Caco-2 (cell line): Measurements from ENCODE around the gene TXNL4B. TPM values are rescaled to one million over a fixed set of nuclear protein-coding genes. Genes with fewer than 3 reads are reported as not detected.

Experiments used
- BruUV-seq: library from RNA; stranded (reverse); fragments of 400-500 nt; replicated peaks from 2 replicates; lab custom pipeline; 2021; lab: Mats Ljungman, UMichigan
- CTCF ChIA-PET: fragments of 300-600 bp; sonication (Branson Sonifier 250); formaldehyde crosslinking; loops from one replicate; lab custom pipeline; 2022; ENCODE audit warnings: antibody characterized with exemption; lab: Charles Lee
- POLR2A ChIA-PET: fragments of 300-600 bp; sonication (Branson Sonifier 250); formaldehyde crosslinking; loops from one replicate; lab custom pipeline; 2022; ENCODE audit warnings: antibody characterized with exemption; lab: Charles Lee
- DNase-seq, 2 experiments: peaks; one replicate each; pipeline versions ENCODE4 v3.0.0 to v3.0.0-alpha.2; 2020 to 2022
- H3K27me3 ChIP-seq: replicated peaks from 2 replicates; pipeline ENCODE4 v1.6.0; 2011; ENCODE audit warnings: low read length; ENCODE audit not compliant: control insufficient read depth, insufficient read depth
- H3K36me3 ChIP-seq: 2 replicates; pipeline ENCODE4 v1.5.1; 2011; ENCODE audit warnings: low read length; ENCODE audit not compliant: control insufficient read depth, insufficient read depth
- H3K4me1 ChIP-seq: fragments of 250-450 bp; sonication (Bioruptor Pico); 2 replicates; pipeline ENCODE4 v1.5.1; 2020; ENCODE audit warnings: mild to moderate bottlenecking
- H3K4me3 ChIP-seq: 2 replicates; pipeline ENCODE4 v1.5.1; 2011; ENCODE audit warnings: low read depth, mild to moderate bottlenecking, control low read depth, low read length
- H3K9me3 ChIP-seq: fragments of 250-450 bp; sonication (Bioruptor Pico); 2 replicates; pipeline ENCODE4 v1.5.1; 2020; ENCODE audit warnings: mild to moderate bottlenecking, moderate library complexity
- H3K27ac Mint-ChIP-seq: one replicate; pipeline ENCODE4 v1.8.0; 2022; ENCODE audit warnings: mixed read lengths; ENCODE audit not compliant: unreplicated experiment
- H3K27me3 Mint-ChIP-seq: one replicate; pipeline ENCODE4 v1.8.0; 2022; ENCODE audit warnings: mixed read lengths; ENCODE audit not compliant: insufficient read depth, unreplicated experiment
- H3K36me3 Mint-ChIP-seq: one replicate; pipeline ENCODE4 v1.8.0; 2022; ENCODE audit warnings: mild to moderate bottlenecking, mixed read lengths; ENCODE audit not compliant: insufficient read depth, unreplicated experiment
- H3K4me1 Mint-ChIP-seq: one replicate; pipeline ENCODE4 v1.8.0; 2022; ENCODE audit warnings: low read depth, mixed read lengths; ENCODE audit not compliant: unreplicated experiment
- H3K4me3 Mint-ChIP-seq: one replicate; pipeline ENCODE4 v1.8.0; 2022; ENCODE audit warnings: mild to moderate bottlenecking, moderate library complexity, mixed read lengths; ENCODE audit not compliant: unreplicated experiment
- H3K9me3 Mint-ChIP-seq: one replicate; pipeline ENCODE4 v1.8.0; 2022; ENCODE audit warnings: mixed read lengths; ENCODE audit not compliant: unreplicated experiment
- CTCF ChIP-seq, 2 experiments: fragments of 200-600 bp in 1 of 2; IDR thresholded peaks; 1 replicate in 1 of 2; 2 replicates in 1 of 2; pipeline versions ENCODE4 v1.5.1 to v1.8.0; 2011 to 2022; ENCODE audit warnings: antibody characterized with exemption in 1 of 2, control low read depth in 1 of 2, inconsistent platforms in 1 of 2, low read depth in 1 of 2, low read length in 1 of 2, mild to moderate bottlenecking in 1 of 2, moderate library complexity in 1 of 2; ENCODE audit not compliant: insufficient read depth in 1 of 2, severe bottlenecking in 1 of 2, unreplicated experiment in 1 of 2
- intact Hi-C: fragments of 100-400 bp; cut with micrococcal nuclease; formaldehyde crosslinking; loops from one replicate; pipeline ENCODE4 v1.10.0; 2022; ENCODE audit not compliant: unreplicated experiment
- total RNA-seq: library from RNA; stranded (reverse); gene quantifications from 2 replicates; pipeline ENCODE4 v1.2.3, GENCODE V29; 2022

Gene TXNL4B
- total RNA-seq, 1 experiment from 2014 or later = 17.9 TPM

GRCh38 chr16:72043058-72043457, 50.4 kb downstream of the TXNL4B start:
- Mint-ChIP-seq H3K4me3 (no peak overlapping the region), H3K27me3 (peaks cover 4% of the 10 kb centered on the region), H3K9me3 (no peaks in the 10 kb centered on the region), H3K27ac (no peak overlapping the region), H3K4me1 (no peaks in the 10 kb centered on the region), H3K36me3 (no peaks in the 10 kb centered on the region)
- BruUV-seq = no TSS peak
- intact Hi-C loops = no loop called here
- Histone ChIP-seq H3K27me3 (no peaks in the 10 kb centered on the region), H3K36me3 (no peaks in the 10 kb centered on the region), H3K4me3 (no peak overlapping the region), H3K9me3 (no peaks in the 10 kb centered on the region), H3K4me1 (no peaks in the 10 kb centered on the region)
- ChIA-PET CTCF (no interaction called here), POLR2A (no interaction called here)
- DNase-seq = no peak
- no peak for TF ChIP-seq CTCF (IDR thresholded peaks at IDR 0.05; ENCODE audit: insufficient read depth in 1 of 2, low read depth in 1 of 2, low read length in 1 of 2, severe bottlenecking in 1 of 2, unreplicated experiment in 1 of 2)

GRCh38 chr16:72042157-72042660, 51.2 kb downstream of the TXNL4B start:
- POLR2A ChIA-PET = no interaction called here
- Histone ChIP-seq H3K27me3 (no peaks in the 10 kb centered on the region), H3K36me3 (no peaks in the 10 kb centered on the region), H3K4me1 (no peaks in the 10 kb centered on the region), H3K4me3 (no peak overlapping the region), H3K9me3 (peaks cover 4% of the 10 kb centered on the region; the same call in 1 of the 2 replicates)
- no peak for DNase-seq
- CTCF ChIA-PET = no interaction called here
- Mint-ChIP-seq H3K27me3 (peaks cover 4% of the 10 kb centered on the region), H3K36me3 (no peaks in the 10 kb centered on the region), H3K9me3 (no peaks in the 10 kb centered on the region), H3K4me3 (no peak overlapping the region), H3K4me1 (no peaks in the 10 kb centered on the region), H3K27ac (no peak overlapping the region)
- intact Hi-C loops = no loop called here
- no peak for TF ChIP-seq CTCF (IDR thresholded peaks at IDR 0.05; ENCODE audit: insufficient read depth in 1 of 2, low read depth in 1 of 2, low read length in 1 of 2, severe bottlenecking in 1 of 2, unreplicated experiment in 1 of 2)
- BruUV-seq = no TSS peak

- no peaks in the 10 kb centered on the region for H3K27me3 ChIP-seq
- Mint-ChIP-seq H3K27ac (no peak overlapping the region), H3K4me1 (no peaks in the 10 kb centered on the region), H3K36me3 (no peaks in the 10 kb centered on the region), H3K27me3 (no peaks in the 10 kb centered on the region), H3K9me3 (no peaks in the 10 kb centered on the region), H3K4me3 (no peak overlapping the region)
- no TSS peak for BruUV-seq
- intact Hi-C loops = no loop called here
- no peak for TF ChIP-seq CTCF (IDR thresholded peaks at IDR 0.05; ENCODE audit: insufficient read depth in 1 of 2, low read depth in 1 of 2, low read length in 1 of 2, severe bottlenecking in 1 of 2, unreplicated experiment in 1 of 2)
- H3K4me1 ChIP-seq = no peaks in the 10 kb centered on the region
- CTCF ChIA-PET = no interaction called here
- DNase-seq = no peak
- H3K36me3 ChIP-seq = no peaks in the 10 kb centered on the region
- no peak overlapping the region for H3K4me3 ChIP-seq
- H3K9me3 ChIP-seq = peaks cover 4% of the 10 kb centered on the region; the same call in 1 of the 2 replicates
- POLR2A ChIA-PET = no interaction called here
Observed at GRCh38 chr16:72036098-72036497, 57.3 kb downstream of the TXNL4B start.

Other genes starting within 250 kb of the TXNL4B start
- 40.6 and 44.8 TPM in 2 replicates for gene ATXN1L, start 247.6 kb downstream of the TXNL4B start, total RNA-seq
- 16.3 and 16.9 TPM in 2 replicates for gene ZNF821, start 209.4 kb downstream of the TXNL4B start, total RNA-seq
- gene IST1, start 198.1 kb downstream of the TXNL4B start, total RNA-seq = 310 and 331 TPM in 2 replicates
- gene PKD1L3, start 93.2 kb downstream of the TXNL4B start, total RNA-seq = not detected in 2 replicates
- 21.6 and 23.0 TPM in 2 replicates for gene DHODH, start 84.9 kb downstream of the TXNL4B start, total RNA-seq
- 0.61 and 1.3 TPM in 2 replicates for gene HP, start 39.1 kb downstream of the TXNL4B start, total RNA-seq
- not detected in 2 replicates for gene HPR, start 30.4 kb downstream of the TXNL4B start, total RNA-seq
- 89.1 and 92.1 TPM in 2 replicates for gene DHX38, start 227 bp upstream of the TXNL4B start, total RNA-seq
- 4.5 and 5.6 TPM in 2 replicates for gene PMFBP1, start 78.5 kb upstream of the TXNL4B start, total RNA-seq